Upper lobe of right lung (tissue), 1 donor: ENCODE data around the gene MPIG6B. TPM values are rescaled to one million over a fixed set of nuclear protein-coding genes. Genes with fewer than 3 reads are reported as not detected.

Experiments used
- ATAC-seq: fragments of 200-7000 bp; cut with Tn5 transposase; one replicate; pipeline ENCODE4 v1.9.1; 2020; ENCODE audit warnings: mild to moderate bottlenecking, moderate library complexity
- DNase-seq: peaks from one replicate; pipeline ENCODE4 v3.0.0-alpha.2; 2020
- H3K27ac ChIP-seq: fragments of 200-600 bp; one replicate; pipeline ENCODE4 v1.8.0; 2022
- H3K27me3 ChIP-seq: fragments of 200-600 bp; one replicate; pipeline ENCODE4 v1.8.0; 2022; ENCODE audit warnings: mild to moderate bottlenecking
- H3K36me3 ChIP-seq: fragments of 200-600 bp; one replicate; pipeline ENCODE4 v1.8.0; 2022
- H3K4me1 ChIP-seq: fragments of 200-600 bp; one replicate; pipeline ENCODE4 v1.8.0; 2022
- H3K4me3 ChIP-seq: fragments of 200-600 bp; one replicate; pipeline ENCODE4 v1.8.0; 2022; ENCODE audit warnings: mild to moderate bottlenecking
- H3K9me3 ChIP-seq: fragments of 200-600 bp; one replicate; pipeline ENCODE4 v1.8.0; 2022
- intact Hi-C: fragments of 100-400 bp; cut with DNase I; formaldehyde crosslinking; loops from one replicate; pipeline ENCODE4 v1.11.0; 2022
- total RNA-seq: library from RNA; stranded (reverse); fragmentation: NEBNext Ultra II Directional; extraction: Animal tissue kit (Norgen Biotek cat#: 25700); gene quantifications from one replicate; pipeline ENCODE4 v1.2.1, GENCODE V29; 2021
- TF ChIP-seq, protein P1 (sequence below): fragments of 200-600 bp; IDR thresholded peaks from one replicate; pipeline ENCODE4 v1.8.0; 2022; ENCODE audit warnings: antibody characterized with exemption
- donor health status: DM: no; HTN: yes; CAD: no; lungs with severe emphysema.

The MPIG6B gene
- total RNA-seq, 1 donor from 2014 or later, result 1.1 TPM

DNA sequence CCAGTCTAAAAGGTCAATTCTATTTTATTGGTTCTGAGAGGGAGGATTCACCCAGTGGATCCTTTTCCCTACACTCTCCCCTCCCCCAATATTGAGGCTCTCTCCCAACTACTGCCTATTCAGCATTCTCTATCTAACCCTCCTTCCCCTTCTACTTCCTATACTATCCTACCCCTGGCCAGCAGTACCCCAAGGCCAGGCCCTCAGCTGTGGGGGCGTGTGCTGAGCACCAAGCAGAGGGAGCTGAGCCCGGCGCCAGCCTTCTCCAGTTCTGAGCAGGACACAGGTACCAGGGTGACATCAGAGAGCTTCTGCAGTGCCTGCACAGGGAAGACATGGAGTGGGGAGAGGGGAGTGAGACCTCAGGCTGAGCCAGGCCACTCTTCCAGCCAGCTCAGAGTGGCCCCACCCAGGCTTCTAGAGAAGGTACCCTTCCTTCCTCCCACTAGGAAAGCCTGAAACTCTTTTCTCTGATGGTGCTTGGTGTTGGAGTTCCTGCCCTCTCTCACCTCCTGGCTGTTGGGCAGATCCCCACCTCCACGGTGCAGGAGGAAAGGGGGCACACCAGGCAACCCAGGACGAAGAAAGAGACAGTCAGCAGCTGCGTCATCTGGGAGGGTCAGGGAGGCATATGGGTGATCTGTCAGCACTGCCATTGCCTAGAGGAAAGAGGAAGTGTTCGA lies 4.0 kb downstream of the MPIG6B start:
- DNase-seq (no peak), ATAC-seq (peak; percentile 40)
- Histone ChIP-seq H3K27me3 (no peaks in the 10 kb centered on the region), H3K4me1 (peaks cover 43% of the 10 kb centered on the region), H3K9me3 (no peaks in the 10 kb centered on the region), H3K27ac (peak overlapping the region; percentile 78), H3K36me3 (peaks cover 18% of the 10 kb centered on the region), H3K4me3 (no peak overlapping the region)
- TF ChIP-seq, protein P1, sequence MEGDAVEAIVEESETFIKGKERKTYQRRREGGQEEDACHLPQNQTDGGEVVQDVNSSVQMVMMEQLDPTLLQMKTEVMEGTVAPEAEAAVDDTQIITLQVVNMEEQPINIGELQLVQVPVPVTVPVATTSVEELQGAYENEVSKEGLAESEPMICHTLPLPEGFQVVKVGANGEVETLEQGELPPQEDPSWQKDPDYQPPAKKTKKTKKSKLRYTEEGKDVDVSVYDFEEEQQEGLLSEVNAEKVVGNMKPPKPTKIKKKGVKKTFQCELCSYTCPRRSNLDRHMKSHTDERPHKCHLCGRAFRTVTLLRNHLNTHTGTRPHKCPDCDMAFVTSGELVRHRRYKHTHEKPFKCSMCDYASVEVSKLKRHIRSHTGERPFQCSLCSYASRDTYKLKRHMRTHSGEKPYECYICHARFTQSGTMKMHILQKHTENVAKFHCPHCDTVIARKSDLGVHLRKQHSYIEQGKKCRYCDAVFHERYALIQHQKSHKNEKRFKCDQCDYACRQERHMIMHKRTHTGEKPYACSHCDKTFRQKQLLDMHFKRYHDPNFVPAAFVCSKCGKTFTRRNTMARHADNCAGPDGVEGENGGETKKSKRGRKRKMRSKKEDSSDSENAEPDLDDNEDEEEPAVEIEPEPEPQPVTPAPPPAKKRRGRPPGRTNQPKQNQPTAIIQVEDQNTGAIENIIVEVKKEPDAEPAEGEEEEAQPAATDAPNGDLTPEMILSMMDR, result no peak
- intact Hi-C loops, result no loop called here

DNA sequence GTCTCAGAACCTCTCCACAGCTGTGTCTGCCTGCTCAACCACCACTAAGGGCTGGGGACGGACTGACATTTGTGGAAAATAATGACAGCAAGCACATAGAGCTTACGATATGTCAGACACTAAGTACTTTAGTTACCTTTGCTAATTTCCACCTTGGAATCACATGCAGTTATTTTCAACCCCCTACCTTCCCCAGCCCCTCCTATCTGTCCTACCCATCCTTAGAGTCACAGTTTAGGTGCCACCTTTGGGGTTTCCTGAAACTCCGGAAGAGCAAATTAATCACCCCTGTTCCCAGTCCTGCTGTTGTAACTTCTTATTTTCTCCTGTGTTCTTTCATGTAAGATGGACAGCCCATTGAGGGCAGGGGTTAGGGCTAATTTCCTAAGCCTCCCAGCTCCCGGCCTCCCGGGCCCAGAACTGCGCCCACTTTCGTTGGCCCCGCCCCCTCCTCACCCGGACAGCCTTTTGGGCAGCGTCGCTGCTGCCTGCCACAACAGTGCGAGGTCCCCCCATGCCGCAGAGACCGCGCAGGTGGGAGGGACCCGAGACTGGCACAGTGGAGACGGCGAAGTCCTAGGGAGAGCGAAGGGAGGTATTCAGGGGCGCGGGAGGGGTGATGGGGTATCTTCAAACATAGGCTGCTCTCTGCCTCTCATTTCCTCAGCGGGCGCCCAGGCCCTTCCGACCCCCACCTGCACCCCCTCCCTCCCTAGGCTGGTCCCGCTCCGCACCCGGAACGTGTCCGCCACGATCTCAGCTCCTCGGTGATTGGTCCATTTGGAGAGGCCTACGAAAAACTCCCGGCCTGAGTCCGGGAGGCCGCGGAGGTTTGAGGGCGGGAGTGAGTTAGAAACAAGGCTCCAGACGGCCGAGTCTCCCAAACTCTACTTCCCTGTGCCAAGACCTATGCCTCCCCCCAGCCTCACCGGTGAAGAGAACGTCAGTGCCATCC lies 4.8 kb downstream of the MPIG6B start:
- TF ChIP-seq, protein P1, result no peak
- Histone ChIP-seq H3K27me3 (no peaks in the 10 kb centered on the region), H3K36me3 (peaks cover 26% of the 10 kb centered on the region), H3K27ac (peak overlapping the region; percentile 78), H3K4me3 (peak overlapping the region; percentile 88), H3K4me1 (peaks cover 48% of the 10 kb centered on the region), H3K9me3 (no peaks in the 10 kb centered on the region)
- intact Hi-C loops, result no loop called here
- no peak for DNase-seq
- no peak for ATAC-seq

DNA sequence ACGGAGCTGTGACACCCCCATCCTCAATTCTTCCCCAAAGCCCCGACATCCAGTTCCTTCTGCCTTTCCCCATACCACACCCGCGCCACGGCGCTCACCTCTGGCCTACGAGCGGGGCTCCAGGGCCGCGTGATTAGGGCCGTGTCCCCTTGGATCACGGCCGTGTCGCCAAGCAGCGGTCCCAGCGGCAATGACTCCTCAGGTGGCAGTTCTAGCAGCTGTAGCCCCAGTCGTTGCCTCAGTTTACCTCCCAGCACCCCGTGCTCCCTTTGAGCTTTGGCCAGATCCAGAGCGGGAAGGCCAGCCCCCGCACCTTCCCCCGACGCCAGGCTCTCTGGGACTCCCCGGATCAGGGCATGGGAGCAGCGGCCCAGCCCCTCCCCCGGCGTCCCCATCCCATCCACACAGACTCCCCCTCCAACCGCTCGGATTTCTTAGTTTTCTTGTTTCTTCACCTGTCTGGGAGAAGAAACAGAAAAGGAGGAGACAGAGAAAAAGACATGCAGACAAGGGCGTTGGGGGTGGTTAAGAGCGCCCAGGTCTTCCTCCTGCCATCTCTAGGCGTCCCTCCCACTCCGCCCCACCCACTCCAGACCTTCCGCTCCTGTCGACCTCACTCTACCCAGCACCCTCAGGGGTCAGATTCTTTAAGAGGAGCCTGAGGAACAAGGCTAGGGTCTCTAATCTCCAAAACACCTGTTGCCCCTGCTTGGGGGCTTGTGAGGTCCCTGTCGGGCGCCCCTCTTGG lies 5.8 kb downstream of the MPIG6B start, which contains the start of gene DDAH2:
TSS of gene DDAH2 (minus strand) at position 533 of the 748 bp plus-strand sequence. CDS start at position 395, 138 bp downstream.
- H3K36me3 ChIP-seq, result peaks cover 36% of the 10 kb centered on the region
- ATAC-seq (peak; percentile 27), DNase-seq (no peak)
- H3K4me3 ChIP-seq, result peak within 1 kb of the TSS; percentile 88
- H3K27me3 ChIP-seq, result no peaks in the 10 kb centered on the region
- TF ChIP-seq, protein P1, result peak; percentile 65
- no peaks in the 10 kb centered on the region for H3K9me3 ChIP-seq
- peak within 1 kb of the TSS; percentile 85 for H3K27ac ChIP-seq
- intact Hi-C loops, result no loop called here
- peaks cover 52% of the 10 kb centered on the region for H3K4me1 ChIP-seq

DNA sequence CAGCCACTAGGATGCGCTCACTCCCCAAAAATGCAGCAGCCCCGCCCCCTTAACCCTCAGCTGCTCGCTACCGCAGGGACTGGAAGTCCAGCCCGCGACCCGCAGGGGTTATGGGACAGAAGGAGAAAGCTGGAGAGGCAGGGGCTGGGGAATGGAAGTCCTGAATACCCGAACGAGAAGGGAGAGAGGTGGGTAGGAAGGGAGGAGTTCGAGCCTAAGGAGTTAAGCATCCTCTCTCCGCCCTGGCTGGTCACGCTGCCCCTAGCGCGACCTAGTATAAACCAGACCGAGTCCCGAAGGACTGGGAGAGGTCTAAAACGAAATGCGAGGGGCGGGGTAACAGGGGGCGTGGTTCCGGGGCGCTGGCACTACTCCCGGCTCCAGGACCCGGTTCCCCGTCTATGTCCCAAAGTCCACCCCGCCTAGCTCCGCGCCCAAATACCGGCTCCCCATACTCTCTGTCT lies 6.4 kb downstream of the MPIG6B start:
- peaks cover 42% of the 10 kb centered on the region for H3K36me3 ChIP-seq
- ATAC-seq (peak; percentile 85), DNase-seq (peak; percentile 95)
- H3K9me3 ChIP-seq, result no peaks in the 10 kb centered on the region
- TF ChIP-seq, protein P1, result no peak
- no peaks in the 10 kb centered on the region for H3K27me3 ChIP-seq
- peak overlapping the region; percentile 85 for H3K27ac ChIP-seq
- H3K4me3 ChIP-seq, result peak overlapping the region; percentile 88
- peaks cover 58% of the 10 kb centered on the region for H3K4me1 ChIP-seq
- intact Hi-C loops, result no loop called here

DNA sequence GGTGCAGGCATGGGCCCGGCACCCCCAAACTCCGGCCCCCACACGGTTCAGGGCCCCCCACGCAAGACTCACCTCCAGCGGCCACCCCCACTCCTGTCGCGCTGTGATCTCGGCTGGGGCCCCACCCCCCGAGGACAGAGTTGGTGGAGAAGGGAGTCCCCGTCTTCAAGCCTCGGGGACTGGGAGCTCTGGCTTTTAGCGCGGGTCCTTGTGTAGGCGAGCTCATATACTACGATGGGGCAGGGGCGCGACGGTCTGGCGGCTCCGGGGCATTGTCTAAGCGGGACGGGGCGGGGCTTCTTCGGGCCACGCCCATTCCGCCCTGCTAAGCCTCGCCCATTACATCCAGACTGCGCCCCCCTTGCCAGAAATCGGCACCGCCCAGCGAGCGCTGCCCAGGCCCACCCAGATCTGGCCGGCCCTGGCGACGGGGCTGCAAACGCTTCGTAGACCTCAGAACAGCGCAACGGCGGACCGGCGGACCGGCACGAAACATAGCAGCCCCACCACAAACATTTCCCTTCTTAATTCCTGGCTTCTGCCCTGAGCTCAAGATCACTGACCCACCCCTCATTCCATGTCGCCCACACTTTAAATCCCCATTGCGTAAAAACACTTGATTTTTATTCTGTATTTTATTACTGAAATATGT lies 6.9 kb downstream of the MPIG6B start:
- peaks cover 43% of the 10 kb centered on the region for H3K36me3 ChIP-seq
- peak; percentile 74 for ATAC-seq
- no peaks in the 10 kb centered on the region for H3K9me3 ChIP-seq
- intact Hi-C loops, result no loop called here
- TF ChIP-seq, protein P1, result no peak
- H3K27ac ChIP-seq, result peak overlapping the region; percentile 85
- peaks cover 60% of the 10 kb centered on the region for H3K4me1 ChIP-seq
- DNase-seq, result peak; percentile 90
- no peaks in the 10 kb centered on the region for H3K27me3 ChIP-seq
- H3K4me3 ChIP-seq, result peak overlapping the region; percentile 88
